Neural progenitor cell (in vitro differentiated cells): ENCODE data around the gene EYS.

Source experiments
- CTCF ChIP-seq: fragments of 200-600 bp; sonication (generic); IDR thresholded peaks from 2 replicates; pipeline ENCODE4 v1.5.1; 2017; ENCODE audit warnings: antibody characterized with exemption, mild to moderate bottlenecking
- EZH2 ChIP-seq: fragments of 200-600 bp; sonication (generic); IDR thresholded peaks from 2 replicates; pipeline ENCODE4 v1.6.1; 2017; ENCODE audit warnings: antibody characterized with exemption, mild to moderate bottlenecking, moderate library complexity
- EZH2phosphoT487 ChIP-seq: fragments of 200-600 bp; sonication (generic); IDR thresholded peaks from 2 replicates; pipeline ENCODE4 v1.6.1; 2017; ENCODE audit warnings: antibody characterized with exemption

- TF ChIP-seq EZH2 (no peak), CTCF (no peak), EZH2phosphoT487 (no peak)
Measured at GRCh38 chr6:65045801-65046200, 661.2 kb downstream of the EYS start.
